Mucosa of gallbladder (tissue), 1 donor: ENCODE results near the gene TMEM106A. TPM values are rescaled to one million over a fixed set of nuclear protein-coding genes. Genes with fewer than 3 reads are reported as not detected.

Experiments used
- total RNA-seq: library from RNA; stranded (reverse); gene quantifications from one replicate; pipeline ENCODE4 v1.2.1, GENCODE V29; 2021
- donor health status: DM: no; HTN: no; CAD: no.

The TMEM106A gene
- total RNA-seq, 1 donor from 2014 or later = 10.8 TPM

Other genes starting within 250 kb of the TMEM106A start
- 28.2 TPM for gene AARSD1, start 247.4 kb upstream of the TMEM106A start, total RNA-seq
- gene PTGES3L, start 231.8 kb upstream of the TMEM106A start, total RNA-seq = 4.7 TPM
- gene RUNDC1, start 231.3 kb upstream of the TMEM106A start, total RNA-seq = 26.0 TPM
- gene RPL27, start 213.5 kb upstream of the TMEM106A start, total RNA-seq = 611 TPM
- gene IFI35, start 205.1 kb upstream of the TMEM106A start, total RNA-seq = 27.0 TPM
- 122 TPM for gene VAT1, start 189.5 kb upstream of the TMEM106A start, total RNA-seq
- gene RND2, start 186.6 kb upstream of the TMEM106A start, total RNA-seq = 2.8 TPM
- 5.8 TPM for gene BRCA1, start 86.5 kb upstream of the TMEM106A start, total RNA-seq
- 119 TPM for gene NBR1, start 40.7 kb upstream of the TMEM106A start, total RNA-seq
- not detected for gene CCDC200, start 16.7 kb downstream of the TMEM106A start, total RNA-seq
- gene RNU2-1, start 22.1 kb downstream of the TMEM106A start, total RNA-seq = 2,768 TPM
- gene ARL4D, start 187.1 kb downstream of the TMEM106A start, total RNA-seq = 16.4 TPM